Stimulated activated CD4-positive, alpha-beta T cell treated with anti-CD3 and anti-CD28 coated beads, Interleukin-4, amount 100 ng/mL, for 4 hours (primary cell): Measurements from ENCODE around the gene CMTR2.
A peak's percentile ranks its signal among the peaks of the same experiment; 100 is the strongest.
"Not testable (repeated sequence)": the region's sequence is repeated elsewhere in the genome, so short reads cannot be mapped to it uniquely, and the experiment has no call there.

Source experiments
- DNase-seq, 2 experiments: peaks; one replicate each; pipeline ENCODE4 v3.0.0-alpha.2; 2020

Gene CMTR2

GRCh38 chr16:71288890-71289731 is at the start of gene CMTR2:
TSS of gene CMTR2 (minus strand) at chr16:71289402. CDS start at chr16:71285920, 3,482 bp downstream.
- peak; percentile 90 for DNase-seq

- DNase-seq, result no peak
These were observed 49.4 kb upstream of the CMTR2 start for GRCh38 chr16:71338632-71339031.

GRCh38 chr16:71338193-71338592 is 49.0 kb upstream of the CMTR2 start:
- DNase-seq, result no peak

GRCh38 chr16:71337631-71338030 is 48.4 kb upstream of the CMTR2 start:
- no peak for DNase-seq

- DNase-seq, result no peak
These were observed 38.9 kb upstream of the CMTR2 start for GRCh38 chr16:71328151-71328550.

- DNase-seq, result no peak
These were observed 38.5 kb upstream of the CMTR2 start for GRCh38 chr16:71327720-71328119.

GRCh38 chr16:71319999-71320398 is 30.8 kb upstream of the CMTR2 start:
- no peak for DNase-seq

GRCh38 chr16:71315269-71315668 is 26.1 kb upstream of the CMTR2 start:
- DNase-seq, result no peak

GRCh38 chr16:71313591-71313990 is 24.4 kb upstream of the CMTR2 start:
- DNase-seq, result not testable (repeated sequence)

- no peak for DNase-seq
These were observed 22.5 kb upstream of the CMTR2 start for GRCh38 chr16:71311553-71312158.

GRCh38 chr16:71303938-71304337 is 14.7 kb upstream of the CMTR2 start:
- no peak for DNase-seq

GRCh38 chr16:71297341-71297634 is 8.1 kb upstream of the CMTR2 start:
- DNase-seq, result no peak

GRCh38 chr16:71296584-71297340 is 7.6 kb upstream of the CMTR2 start:
- DNase-seq, result no peak

GRCh38 chr16:71295950-71296349 is 6.7 kb upstream of the CMTR2 start:
- DNase-seq, result no peak

GRCh38 chr16:71293919-71294318 is 4.7 kb upstream of the CMTR2 start:
- no peak for DNase-seq

- not testable (repeated sequence) for DNase-seq
These were observed 2.9 kb upstream of the CMTR2 start for GRCh38 chr16:71292095-71292494.

- DNase-seq, result no peak
These were observed 495 bp upstream of the CMTR2 start for GRCh38 chr16:71289732-71290062.

- DNase-seq, result no peak
These were observed 672 bp downstream of the CMTR2 start for GRCh38 chr16:71288570-71288889.

GRCh38 chr16:71287911-71288310 is 1.3 kb downstream of the CMTR2 start:
- DNase-seq, result no peak

- no peak for DNase-seq
These were observed 1.7 kb downstream of the CMTR2 start for GRCh38 chr16:71287454-71287853.

GRCh38 chr16:71283612-71284011 is 5.6 kb downstream of the CMTR2 start:
- DNase-seq, result no peak

GRCh38 chr16:71282943-71283342 is 6.3 kb downstream of the CMTR2 start:
- no peak for DNase-seq

GRCh38 chr16:71276589-71277334 is 12.4 kb downstream of the CMTR2 start:
- no peak for DNase-seq

- DNase-seq, result no peak
These were observed 15.8 kb downstream of the CMTR2 start for GRCh38 chr16:71273384-71273783.
